ENCODE results near the gene ATG101.

- no peak for TF ChIP-seq CTCF (IDR thresholded peaks at IDR 0.05)
- peak; percentile 29 for TF ChIP-seq POLR2A (IDR thresholded peaks at IDR 0.05; ENCODE audit: low read depth)
- TF ChIP-seq EP300 (IDR thresholded peaks at IDR 0.05): no peak
- peak in 1 of 2 donors; percentile 85 for TF ChIP-seq POLR2AphosphoS5 (IDR thresholded peaks at IDR 0.05)
These were observed 9.9 kb upstream of the ATG101 start for GRCh38 chr12:52059582-52060497.

Measured in esophagus muscularis mucosa (tissue), 4 donors.